H1 (cell line): ENCODE measurements around the gene MTX3. TPM values are rescaled to one million over a fixed set of nuclear protein-coding genes. Genes with fewer than 3 reads are reported as not detected.

ENCODE experiments used
- CTCF ChIA-PET: fragments of 300-600 bp; sonication (Branson Sonifier 250); formaldehyde crosslinking; loops from one replicate; lab custom pipeline; 2021; ENCODE audit not compliant: partially characterized antibody; lab: Charles Lee
- POLR2A ChIA-PET: fragments of 300-600 bp; sonication (Branson Sonifier 250); formaldehyde crosslinking; loops from one replicate; lab custom pipeline; 2021; ENCODE audit warnings: inconsistent platforms; ENCODE audit not compliant: partially characterized antibody; lab: Charles Lee
- DNase-seq, 2 experiments: peaks; one replicate each; pipeline versions ENCODE4 v3.0.0 to v3.0.0-alpha.2; 2010 to 2022; ENCODE audit warnings: low spot score in 2 of 2, low read depth in 1 of 2, mixed read lengths in 1 of 2
- FAIRE-seq: peaks from 2 replicates; lab custom pipeline; 2011; peaks lifted over from hg19 to GRCh38; lab: Jason Lieb, UNC
- H2AFZ ChIP-seq: 2 replicates; pipeline ENCODE4 v1.8.1; 2012; ENCODE audit warnings: low read length, inconsistent platforms
- H2AK5ac ChIP-seq: 2 replicates; pipeline ENCODE4 v1.6.1; 2013; ENCODE audit warnings: low read depth, low read length
- H2BK120ac ChIP-seq: replicated peaks from 2 replicates; pipeline ENCODE3; 2013; ENCODE audit warnings: low read depth, low read length, inconsistent platforms
- H2BK12ac ChIP-seq: 2 replicates; pipeline ENCODE4 v1.6.1; 2013; ENCODE audit warnings: low read depth, low read length
- H2BK15ac ChIP-seq: 2 replicates; pipeline ENCODE4 v1.6.1; 2013; ENCODE audit warnings: low read length
- H2BK20ac ChIP-seq: 2 replicates; pipeline ENCODE4 v1.6.1; 2013; ENCODE audit warnings: low read length
- H2BK5ac ChIP-seq: 2 replicates; pipeline ENCODE4 v1.6.1; 2013; ENCODE audit warnings: low read depth, low read length
- H3K14ac ChIP-seq: 2 replicates; pipeline ENCODE4 v1.6.1; 2013; ENCODE audit warnings: inconsistent platforms; ENCODE audit not compliant: insufficient read length
- H3K18ac ChIP-seq: 2 replicates; pipeline ENCODE4 v1.6.1; 2013; ENCODE audit warnings: low read length; ENCODE audit errors: extremely low read depth
- H3K23ac ChIP-seq: 2 replicates; pipeline ENCODE4 v1.6.1; 2013; ENCODE audit warnings: inconsistent platforms; ENCODE audit not compliant: insufficient read length
- H3K23me2 ChIP-seq: 2 replicates; pipeline ENCODE4 v1.6.1; 2013; ENCODE audit warnings: low read depth, low read length
- H3K27ac ChIP-seq: 2 replicates; pipeline ENCODE4 v1.6.1; 2011; ENCODE audit warnings: low read depth, low read length, inconsistent platforms
- H3K27me3 ChIP-seq, 4 experiments: replicated peaks in 1 of 4; 1 replicate in 1 of 4; 2 replicates in 3 of 4; pipeline versions ENCODE4 v1.6.1 to v1.8.1; 2011 to 2013; ENCODE audit warnings: low read length in 3 of 4, mild to moderate bottlenecking in 3 of 4, inconsistent platforms in 2 of 4, mixed read lengths in 2 of 4, moderate library complexity in 1 of 4; ENCODE audit not compliant: control insufficient read depth in 3 of 4, insufficient read depth in 3 of 4; ENCODE audit errors: extremely low read depth in 1 of 4
- H3K36me3 ChIP-seq, 4 experiments: 2 replicates each; pipeline versions ENCODE4 v1.6.1 to v1.8.1; 2011 to 2013; ENCODE audit warnings: mild to moderate bottlenecking in 4 of 4, low read length in 3 of 4, moderate library complexity in 2 of 4, control low read depth in 1 of 4, inconsistent platforms in 1 of 4; ENCODE audit not compliant: insufficient read depth in 4 of 4, control insufficient read depth in 2 of 4
- H3K4ac ChIP-seq: replicated peaks from 2 replicates; pipeline ENCODE3; 2013; ENCODE audit warnings: low read length, low read depth, mixed read lengths, inconsistent platforms; ENCODE audit not compliant: insufficient read length
- H3K4me1 ChIP-seq, 4 experiments: replicated peaks in 1 of 4; 1 replicate in 1 of 4; 2 replicates in 3 of 4; pipeline versions ENCODE4 v1.6.1 to v1.8.1; 2011 to 2013; ENCODE audit warnings: low read length in 3 of 4, inconsistent platforms in 2 of 4, mixed read lengths in 1 of 4; ENCODE audit not compliant: insufficient read depth in 4 of 4, control insufficient read depth in 3 of 4
- H3K4me2 ChIP-seq, 2 experiments: 2 replicates each; pipeline versions ENCODE4 v1.6.1 to v1.8.1; 2011 to 2013; ENCODE audit warnings: low read depth in 2 of 2, low read length in 2 of 2, control low read depth in 1 of 2, inconsistent platforms in 1 of 2, mild to moderate bottlenecking in 1 of 2; ENCODE audit not compliant: insufficient read depth in 1 of 2
- H3K4me3 ChIP-seq, 4 experiments: fragments of 200-600, 300-600 bp in 1 of 4; sonication (generic), shearing (Covaris generic), sonication (Bioruptor Twin) in 1 of 4; 2 replicates each; pipeline versions ENCODE4 v1.5.1 to v1.8.1; 2011 to 2016; ENCODE audit warnings: low read length in 4 of 4, low read depth in 3 of 4, control low read depth in 2 of 4, inconsistent platforms in 2 of 4, mild to moderate bottlenecking in 2 of 4, mixed read lengths in 1 of 4, moderate library complexity in 1 of 4; ENCODE audit not compliant: insufficient read depth in 2 of 4; ENCODE audit errors: extremely low read depth in 1 of 4
- H3K56ac ChIP-seq: replicated peaks from 2 replicates; pipeline ENCODE3; 2013; ENCODE audit warnings: low read depth, mild to moderate bottlenecking, mixed read lengths, low read length, inconsistent platforms; ENCODE audit not compliant: insufficient read length
- H3K79me1 ChIP-seq: 2 replicates; pipeline ENCODE4 v1.6.1; 2013; ENCODE audit warnings: low read depth, low read length, control low read depth
- H3K79me2 ChIP-seq, 2 experiments: 2 replicates each; pipeline versions ENCODE4 v1.6.1 to v1.8.1; 2012 to 2013; ENCODE audit warnings: low read length in 2 of 2, mild to moderate bottlenecking in 2 of 2, inconsistent platforms in 1 of 2; ENCODE audit not compliant: insufficient read depth in 2 of 2, control insufficient read depth in 1 of 2
- H3K9ac ChIP-seq, 4 experiments: replicated peaks in 1 of 4; 1 replicate in 1 of 4; 2 replicates in 3 of 4; pipeline versions ENCODE4 v1.6.1 to v1.8.1; 2011 to 2013; ENCODE audit warnings: low read depth in 3 of 4, low read length in 3 of 4, control low read depth in 2 of 4, mild to moderate bottlenecking in 2 of 4, moderate library complexity in 2 of 4, inconsistent platforms in 1 of 4; ENCODE audit errors: extremely low read depth in 1 of 4
- H3K9me3 ChIP-seq, 2 experiments: 2 replicates each; pipeline versions ENCODE4 v1.6.1 to v1.8.1; 2012 to 2013; ENCODE audit warnings: mild to moderate bottlenecking in 2 of 2, moderate library complexity in 2 of 2, control low read depth in 1 of 2, inconsistent platforms in 1 of 2, low read depth in 1 of 2, low read length in 1 of 2, mixed read lengths in 1 of 2; ENCODE audit not compliant: insufficient read depth in 2 of 2
- H4K20me1 ChIP-seq, 2 experiments: replicated peaks in 1 of 2; 2 replicates each; pipeline versions ENCODE3 to v1.8.1; 2011 to 2013; ENCODE audit warnings: inconsistent platforms in 2 of 2, low read length in 2 of 2, mild to moderate bottlenecking in 1 of 2; ENCODE audit not compliant: insufficient read depth in 2 of 2, control insufficient read depth in 1 of 2
- H4K5ac ChIP-seq: 2 replicates; pipeline ENCODE4 v1.6.1; 2013; ENCODE audit warnings: low read length, low read depth, mixed read lengths, inconsistent platforms; ENCODE audit not compliant: insufficient read length
- H4K8ac ChIP-seq: 2 replicates; pipeline ENCODE4 v1.8.0; 2013; ENCODE audit warnings: mild to moderate bottlenecking, moderate library complexity, low read length, inconsistent platforms; ENCODE audit not compliant: insufficient read depth; ENCODE audit errors: extremely low read depth
- H4K91ac ChIP-seq: replicated peaks from 2 replicates; pipeline ENCODE3; 2013; ENCODE audit warnings: low read length, mixed read lengths, inconsistent platforms; ENCODE audit not compliant: insufficient read length
- CHD2 ChIP-seq: IDR thresholded peaks from 2 replicates; pipeline ENCODE4 v1.6.1; 2012; ENCODE audit warnings: low read length, improper control_type of control experiment
- CREB1 ChIP-seq: IDR thresholded peaks from 2 replicates; pipeline ENCODE4 v1.6.1; 2012; ENCODE audit warnings: inconsistent platforms
- HDAC6 ChIP-seq: IDR thresholded peaks from one replicate; pipeline ENCODE4 v1.7.1; 2012; ENCODE audit warnings: low read depth, mild to moderate bottlenecking, inconsistent platforms, low read length, moderate library complexity
- JUN ChIP-seq: IDR thresholded peaks from 2 replicates; pipeline ENCODE4 v1.6.1; 2011; ENCODE audit warnings: low read depth, mild to moderate bottlenecking, improper control_type of control experiment, low read length
- JUND ChIP-seq: IDR thresholded peaks from 2 replicates; pipeline ENCODE4 v1.6.1; 2011; ENCODE audit warnings: mild to moderate bottlenecking, improper control_type of control experiment, low read length
- NRF1 ChIP-seq: IDR thresholded peaks from 2 replicates; pipeline ENCODE4 v1.6.1; 2011; ENCODE audit warnings: mild to moderate bottlenecking, low read depth, low read length, improper control_type of control experiment
- POLR2AphosphoS5 ChIP-seq: IDR thresholded peaks from 2 replicates; pipeline ENCODE4 v1.6.1; 2011; ENCODE audit warnings: low read depth, low read length
- RXRA ChIP-seq: IDR thresholded peaks from 2 replicates; pipeline ENCODE4 v1.6.1; 2011; ENCODE audit warnings: low read depth, mild to moderate bottlenecking, low read length, moderate library complexity; ENCODE audit not compliant: insufficient read depth
- SIN3A ChIP-seq, 2 experiments: IDR thresholded peaks in 1 of 2; conservative IDR thresholded peaks in 1 of 2; 2 replicates each; pipeline ENCODE4 v1.6.1; 2011 to 2012; ENCODE audit warnings: low read length in 2 of 2, improper control_type of control experiment in 1 of 2, low read depth in 1 of 2, mild to moderate bottlenecking in 1 of 2
- SP4 ChIP-seq: IDR thresholded peaks from 2 replicates; pipeline ENCODE4 v1.6.1; 2012; ENCODE audit warnings: low read length, inconsistent platforms
- TAF1 ChIP-seq: IDR thresholded peaks from 2 replicates; pipeline ENCODE4 v1.6.1; 2011; ENCODE audit warnings: mild to moderate bottlenecking, low read depth, low read length
- TAF7 ChIP-seq: optimal IDR thresholded peaks from 2 replicates; pipeline ENCODE3; 2011; ENCODE audit warnings: low read depth, mild to moderate bottlenecking, inconsistent platforms, low read length, moderate library complexity, borderline replicate concordance
- WGBS, 2 experiments: shearing (Covaris generic) in 1 of 2; methylation state at CpG; one replicate each; pipeline versions ENCODE4 v1.1.6 to v1.1.7; 2013 to 2015; ENCODE audit warnings: low lambda C conversion rate in 2 of 2, mixed read lengths in 2 of 2, inconsistent platforms in 1 of 2, low coverage in 1 of 2, missing lambda C conversion rate in 1 of 2; ENCODE audit not compliant: insufficient replicate concordance in 2 of 2, insufficient coverage in 1 of 2, insufficient read length in 1 of 2; ENCODE audit errors: extremely low coverage in 1 of 2, missing lambda C conversion rate in 1 of 2; 5-methylcytosine and 5-hydroxymethylcytosine counted together
- polyA plus RNA-seq, 7 experiments: library from polyadenylated mRNA; depleted of rRNA in 3 of 7; stranded (reverse) in 5 of 7; unstranded in 2 of 7; fragments of >200 nt in 5 of 7; fragments of 200-250 nt in 2 of 7; gene quantifications; 1 replicate in 5 of 7; 2 replicates in 1 of 7; 4 replicates in 1 of 7; pipeline versions ENCODE4 v1.2.1 to v1.2.3, GENCODE V29; 2011 to 2013; ENCODE audit warnings: missing spikeins in 2 of 7, mixed read lengths in 2 of 7
- total RNA-seq: library from RNA; stranded (reverse); fragmentation: NEBNext Ultra II Directional; extraction: Animal tissue kit (Norgen Biotek cat#: 25700); gene quantifications from 2 replicates; pipeline ENCODE4 v1.2.1, GENCODE V29; 2021
- TF ChIP-seq, protein P1 (sequence below), 3 experiments: IDR thresholded peaks; 1 replicate in 2 of 3; 2 replicates in 1 of 3; pipeline versions ENCODE4 v1.5.1 to v1.6.1; 2011; ENCODE audit warnings: low read length in 3 of 3, mild to moderate bottlenecking in 3 of 3, inconsistent platforms in 2 of 3, low read depth in 1 of 3, moderate library complexity in 1 of 3; ENCODE audit not compliant: insufficient read depth in 1 of 3; ENCODE audit errors: control extremely low read depth in 1 of 3

Gene MTX3
- total and polyA plus RNA-seq, 2 of the 8 experiments (the other 6 are each of a cell fraction or from before 2014, with no cell fraction given) = 9.4 to 28.8 TPM

DNA sequence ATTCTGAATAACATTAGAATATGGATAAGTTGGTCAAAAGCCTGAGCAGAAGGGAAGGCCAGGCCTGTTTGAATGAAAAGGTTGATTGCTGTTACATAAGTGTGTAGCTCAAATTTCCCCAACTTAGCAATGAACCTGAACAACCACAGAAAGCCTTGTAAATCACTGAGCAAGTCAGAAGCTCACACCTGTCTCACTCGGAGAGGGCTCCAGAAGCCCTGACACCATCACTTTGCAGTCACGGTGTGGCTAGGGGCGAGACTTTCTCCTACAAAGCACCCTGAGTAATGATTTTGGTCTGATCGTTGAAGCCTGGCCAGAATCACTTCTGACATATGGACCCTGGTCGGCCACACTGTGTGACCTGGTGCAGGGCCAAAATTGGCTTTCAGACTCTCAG lies 62.0 kb downstream of the MTX3 start:
- H2BK120ac ChIP-seq = no peak overlapping the region
- no peak overlapping the region for H3K27ac ChIP-seq
- H3K56ac ChIP-seq = no peak overlapping the region
- no peaks in the 10 kb centered on the region for H3K9me3 ChIP-seq
- no peak overlapping the region for H2BK12ac ChIP-seq
- H3K4me2 ChIP-seq = no peak overlapping the region
- no peaks in the 10 kb centered on the region for H3K23me2 ChIP-seq
- H4K8ac ChIP-seq = no peak overlapping the region
- H3K18ac ChIP-seq = no peak overlapping the region
- no peak for DNase-seq
- no peak overlapping the region for H2AFZ ChIP-seq
- H3K79me1 ChIP-seq = no peaks in the 10 kb centered on the region
- no peak overlapping the region for H3K4ac ChIP-seq
- no peaks in the 10 kb centered on the region for H3K36me3 ChIP-seq
- H3K4me3 ChIP-seq = no peak overlapping the region
- WGBS, 2 experiments = 87% methylated on average over 5 of the region's 5 CpGs; no CpG with 5 or more reads in 1 of the 2 experiments
- no peak overlapping the region for H3K14ac ChIP-seq
- no peak overlapping the region for H2AK5ac ChIP-seq
- FAIRE-seq = no peak
- TF ChIP-seq POLR2AphosphoS5 (no peak), TAF1 (no peak), SP4 (no peak), JUN (no peak), JUND (no peak), TAF7 (no peak), SIN3A (conservative IDR thresholded peaks at IDR 0.05 in 1 of 2, IDR thresholded peaks at IDR 0.05 in 1 of 2; ENCODE audit: low read depth in 1 of 2, low read length in 2 of 2) (no peak), CREB1 (no peak), NRF1 (no peak), RXRA (no peak), CHD2 (no peak), HDAC6 (no peak)
- TF ChIP-seq, protein P1, sequence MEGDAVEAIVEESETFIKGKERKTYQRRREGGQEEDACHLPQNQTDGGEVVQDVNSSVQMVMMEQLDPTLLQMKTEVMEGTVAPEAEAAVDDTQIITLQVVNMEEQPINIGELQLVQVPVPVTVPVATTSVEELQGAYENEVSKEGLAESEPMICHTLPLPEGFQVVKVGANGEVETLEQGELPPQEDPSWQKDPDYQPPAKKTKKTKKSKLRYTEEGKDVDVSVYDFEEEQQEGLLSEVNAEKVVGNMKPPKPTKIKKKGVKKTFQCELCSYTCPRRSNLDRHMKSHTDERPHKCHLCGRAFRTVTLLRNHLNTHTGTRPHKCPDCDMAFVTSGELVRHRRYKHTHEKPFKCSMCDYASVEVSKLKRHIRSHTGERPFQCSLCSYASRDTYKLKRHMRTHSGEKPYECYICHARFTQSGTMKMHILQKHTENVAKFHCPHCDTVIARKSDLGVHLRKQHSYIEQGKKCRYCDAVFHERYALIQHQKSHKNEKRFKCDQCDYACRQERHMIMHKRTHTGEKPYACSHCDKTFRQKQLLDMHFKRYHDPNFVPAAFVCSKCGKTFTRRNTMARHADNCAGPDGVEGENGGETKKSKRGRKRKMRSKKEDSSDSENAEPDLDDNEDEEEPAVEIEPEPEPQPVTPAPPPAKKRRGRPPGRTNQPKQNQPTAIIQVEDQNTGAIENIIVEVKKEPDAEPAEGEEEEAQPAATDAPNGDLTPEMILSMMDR (IDR thresholded peaks at IDR 0.05; ENCODE audit: control extremely low read depth in 1 of 3, insufficient read depth in 1 of 3, low read depth in 1 of 3, low read length in 3 of 3) = no peak
- H3K23ac ChIP-seq = no peak overlapping the region
- no peak overlapping the region for H2BK20ac ChIP-seq
- H3K9ac ChIP-seq = no peak overlapping the region
- H4K20me1 ChIP-seq = no peaks in the 10 kb centered on the region
- no peaks in the 10 kb centered on the region for H3K4me1 ChIP-seq
- H4K5ac ChIP-seq = no peak overlapping the region
- no peak overlapping the region for H2BK5ac ChIP-seq
- CTCF ChIA-PET = no interaction called here
- POLR2A ChIA-PET = interaction anchor here (1.2 kb wide), 1 partner anchor 19 kb away, joined by 3 read pairs; no protein-coding TSS in a partner anchor
- H2BK15ac ChIP-seq = no peak overlapping the region
- no peaks in the 10 kb centered on the region; a peak in 1 of 7 replicates for H3K27me3 ChIP-seq
- no peak overlapping the region for H4K91ac ChIP-seq
- H3K79me2 ChIP-seq = no peaks in the 10 kb centered on the region
